Adipose tissue (tissue), 3 donors: ENCODE results near the gene CTTNBP2. TPM values are rescaled to one million over a fixed set of nuclear protein-coding genes. Genes with fewer than 3 reads are reported as not detected.

Source experiments
- H3K27ac ChIP-seq: one replicate; pipeline ENCODE4 v1.5.1; 2013; ENCODE audit warnings: low read depth, low read length
- WGBS, 3 donors: extraction: QIAGEN DNeasy Blood & Tissue Kit; methylation state at CpG; one replicate each; pipeline ENCODE4 v1.1.7; 2013; 5-methylcytosine and 5-hydroxymethylcytosine counted together
- polyA plus RNA-seq, 3 donors: library from polyadenylated mRNA; stranded (reverse); fragments of 200-250 nt; gene quantifications; one replicate each; pipeline ENCODE4 v1.2.3, GENCODE V29; 2013
- donor health status: healthy with polysubstance abuse.
- donor health status: Bipolar disorder and iron deficiency.
- donor health status: healthy.

Gene CTTNBP2
- polyA plus RNA-seq, 3 donors = 3.4 to 9.2 (median 3.4) TPM

DNA sequence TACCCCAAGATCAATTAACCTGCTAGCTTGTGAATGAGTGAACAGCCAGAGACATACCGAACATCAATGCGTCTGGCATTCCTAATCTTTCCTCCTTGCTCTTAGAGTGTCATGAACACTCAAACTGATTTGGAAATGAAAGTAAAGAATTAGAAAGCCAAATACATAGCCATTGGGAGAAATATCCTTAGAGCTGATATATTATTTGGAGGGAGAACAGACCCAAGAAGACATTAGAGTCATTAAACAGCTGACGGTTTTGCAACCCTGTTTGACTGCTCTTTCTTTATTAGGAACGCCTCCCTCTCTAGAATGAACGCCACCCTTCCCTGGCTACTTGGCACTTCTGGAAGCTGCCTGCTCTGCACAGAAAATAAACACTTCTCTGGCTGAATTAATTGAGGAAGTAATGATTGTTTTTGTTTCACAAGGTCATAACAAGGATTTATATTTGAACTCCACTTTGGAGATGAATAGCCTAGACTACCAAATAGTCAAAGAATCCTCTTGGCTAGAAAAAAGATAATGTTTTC lies 42.8 kb downstream of the CTTNBP2 start:
- H3K27ac ChIP-seq = no peak overlapping the region
- 30 to 59% (median 53%) methylated on average over 5 of the region's 5 CpGs for WGBS, 3 donors

DNA sequence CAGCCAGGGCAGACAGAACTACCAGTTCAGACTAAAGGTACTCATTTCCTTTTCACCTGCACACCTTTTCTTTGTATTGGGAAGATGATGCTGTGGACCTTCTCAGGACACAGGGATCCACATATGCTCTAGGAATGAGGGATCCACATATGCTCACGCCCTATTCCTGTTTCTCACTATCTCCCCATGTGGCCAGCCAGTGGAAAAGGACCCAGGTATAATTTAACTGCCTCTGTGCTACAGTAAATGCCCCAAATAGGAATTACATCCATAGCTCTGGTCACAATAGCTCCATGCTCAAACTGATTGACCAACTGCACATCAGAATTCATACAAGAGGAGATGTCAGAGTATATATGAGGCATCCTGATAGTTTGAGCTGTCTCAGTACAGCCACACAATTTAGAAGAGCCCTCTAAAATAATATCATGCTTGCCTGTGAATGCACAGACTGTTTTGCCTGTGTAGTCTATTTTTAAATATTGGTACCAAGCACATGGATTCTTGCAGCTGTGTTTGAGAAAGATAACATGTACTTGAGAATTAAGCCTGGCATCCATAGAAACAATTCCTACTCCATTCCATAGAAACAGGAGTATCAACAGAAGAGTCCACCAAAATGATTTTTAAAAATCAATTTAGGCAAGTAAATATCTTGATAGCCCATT lies 43.7 kb downstream of the CTTNBP2 start:
- H3K27ac ChIP-seq = no peak overlapping the region
- 82 to 91% (median 86%) methylated on average over 1 of the region's 1 CpG for WGBS, 3 donors

DNA sequence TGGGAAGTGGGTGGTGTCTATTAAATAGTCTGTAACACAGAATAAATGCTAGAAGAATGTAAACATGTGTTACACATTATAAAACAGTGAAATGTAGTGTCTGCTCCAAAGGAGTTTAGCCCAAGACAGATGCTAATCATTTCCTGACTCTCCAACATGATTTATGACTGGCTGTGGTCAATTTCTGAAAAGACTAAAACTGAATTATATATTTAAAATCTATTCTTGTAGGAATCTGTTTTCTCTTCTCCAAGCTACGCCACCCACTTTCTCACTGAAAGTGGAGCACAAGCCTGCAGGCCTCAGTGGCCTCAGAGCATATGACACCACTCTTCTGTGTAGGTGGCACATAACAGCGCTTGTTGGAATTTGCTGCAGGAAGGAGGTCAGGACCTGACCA lies 44.4 kb downstream of the CTTNBP2 start:
- WGBS, 3 donors = 85 to 97% (median 96%) methylated on average over 2 of the region's 2 CpGs
- no peak overlapping the region for H3K27ac ChIP-seq

DNA sequence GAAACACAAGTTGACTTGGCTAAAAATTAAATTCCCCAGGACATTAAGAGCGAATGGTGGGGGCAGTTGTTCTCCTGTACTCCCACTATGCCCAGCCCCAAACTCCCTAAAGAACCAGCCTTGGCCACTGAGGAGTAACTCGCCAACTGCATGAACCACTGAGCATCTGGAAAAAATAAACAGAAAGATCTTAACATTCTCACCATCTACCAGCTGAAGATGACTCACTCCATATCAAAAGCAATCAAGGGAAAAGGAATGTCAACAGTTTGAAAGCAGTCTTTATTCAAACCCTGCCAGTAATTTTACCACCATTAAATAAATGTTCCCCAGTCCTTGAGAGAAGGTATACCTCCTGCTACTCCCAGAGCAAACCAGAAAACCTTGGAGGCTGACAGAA lies 45.4 kb downstream of the CTTNBP2 start:
- H3K27ac ChIP-seq = no peak overlapping the region
- WGBS, 3 donors = 43 to 77% (median 47%) methylated on average over 2 of the region's 2 CpGs

DNA sequence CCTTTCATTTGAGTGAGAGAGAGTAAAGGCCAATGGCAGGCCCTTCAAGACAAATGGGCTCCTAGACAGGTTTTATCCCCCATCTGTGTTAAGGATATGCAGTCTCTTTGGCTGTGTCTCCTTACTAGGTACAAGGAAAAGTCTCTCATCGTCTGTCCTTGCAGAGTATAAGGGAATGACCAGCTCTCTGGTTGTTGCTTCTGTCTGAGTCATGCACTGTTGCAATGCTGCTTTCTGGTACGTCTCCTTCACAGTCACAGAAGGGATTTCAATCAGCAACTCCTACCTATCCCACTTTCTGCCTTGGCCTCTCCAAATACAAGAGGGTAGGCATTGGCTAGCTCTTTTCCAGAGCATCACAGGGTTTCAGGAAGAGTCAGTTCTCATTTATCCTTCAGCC lies 48.1 kb downstream of the CTTNBP2 start:
- 81 to 91% (median 84%) methylated on average over 2 of the region's 2 CpGs for WGBS, 3 donors
- H3K27ac ChIP-seq = no peak overlapping the region

DNA sequence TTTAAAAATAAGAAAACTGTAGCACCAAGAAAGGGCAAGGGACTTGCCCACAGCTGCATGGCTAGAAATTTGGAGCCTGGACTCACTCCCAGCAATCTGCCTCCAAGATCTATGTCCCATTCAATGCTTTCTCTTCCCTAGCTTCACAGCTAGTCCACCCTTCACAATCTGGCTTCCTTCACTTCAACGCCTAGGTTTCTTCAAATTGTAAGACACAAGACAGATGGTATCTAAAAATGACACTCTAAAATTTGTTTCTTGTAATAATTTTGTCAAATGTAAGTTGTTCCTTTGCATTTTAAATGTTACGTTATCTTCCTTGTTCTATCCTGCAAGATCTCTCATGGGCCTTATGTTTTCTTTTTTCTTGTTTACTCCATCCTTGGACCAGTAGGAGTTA lies 48.6 kb downstream of the CTTNBP2 start:
- H3K27ac ChIP-seq = no peak overlapping the region
- 93 to 97% (median 95%) methylated on average over 2 of the region's 2 CpGs for WGBS, 3 donors

DNA sequence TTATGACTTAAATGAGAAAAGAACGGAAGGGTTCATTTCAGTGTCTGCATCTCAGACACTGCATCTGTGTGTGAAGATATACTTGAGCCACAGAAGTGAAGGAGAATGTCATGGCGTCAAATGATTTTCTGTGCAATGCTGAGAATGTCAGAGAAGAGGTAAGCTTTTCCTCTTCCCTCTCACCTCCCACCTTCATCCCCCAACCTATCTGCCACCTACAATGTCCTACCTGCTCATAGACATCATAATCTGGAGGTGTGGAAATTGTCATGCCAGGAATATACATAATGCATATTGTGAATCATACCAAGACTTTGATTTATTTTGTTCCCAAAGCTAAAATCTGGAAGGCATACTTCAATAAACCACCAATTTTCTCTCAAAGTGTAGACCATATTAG lies 53.7 kb downstream of the CTTNBP2 start:
- H3K27ac ChIP-seq = no peak overlapping the region
- WGBS, 3 donors = 81 to 94% (median 90%) methylated on average over 2 of the region's 2 CpGs

DNA sequence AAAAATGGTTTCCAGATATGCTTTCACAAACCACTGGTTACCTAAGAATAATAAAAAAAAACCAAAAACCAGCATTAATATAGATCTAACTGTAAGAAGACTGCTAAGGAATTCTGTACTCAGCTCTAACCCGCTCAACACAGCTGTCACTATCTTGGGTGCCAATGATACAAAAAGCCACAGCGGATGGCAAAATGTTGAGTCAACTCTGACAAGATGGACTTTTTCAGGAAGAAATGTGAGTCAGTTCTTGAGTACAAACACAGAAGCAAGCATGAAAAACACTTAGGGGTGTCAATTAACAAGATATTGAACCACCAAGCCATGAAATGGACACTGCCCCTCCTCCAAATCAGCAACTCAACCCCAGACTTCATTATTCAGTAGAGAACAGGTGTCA lies 55.0 kb downstream of the CTTNBP2 start:
- 88 to 98% (median 97%) methylated on average over 2 of the region's 2 CpGs for WGBS, 3 donors
- H3K27ac ChIP-seq = no peak overlapping the region

DNA sequence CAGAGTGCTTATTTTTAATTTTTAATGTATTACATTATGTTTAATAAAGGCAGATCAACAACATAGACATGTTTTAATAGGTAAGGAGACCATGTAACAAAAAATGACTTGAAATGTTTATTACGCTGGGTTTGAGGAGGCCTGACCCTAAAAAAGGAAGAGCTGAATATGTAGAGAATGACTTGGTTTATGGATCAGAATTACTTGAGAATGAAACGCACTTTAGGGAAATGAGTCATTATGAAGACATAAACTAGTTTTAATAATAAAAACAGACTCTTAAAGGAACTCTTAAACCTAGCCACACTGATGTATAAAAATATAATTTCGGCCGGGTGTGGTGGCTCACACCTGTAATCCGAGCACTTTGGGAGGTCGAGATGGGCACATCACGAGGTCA lies 56.5 kb downstream of the CTTNBP2 start:
- H3K27ac ChIP-seq = no peak overlapping the region
- 64 to 84% (median 80%) methylated on average over 7 of the region's 7 CpGs for WGBS, 3 donors

DNA sequence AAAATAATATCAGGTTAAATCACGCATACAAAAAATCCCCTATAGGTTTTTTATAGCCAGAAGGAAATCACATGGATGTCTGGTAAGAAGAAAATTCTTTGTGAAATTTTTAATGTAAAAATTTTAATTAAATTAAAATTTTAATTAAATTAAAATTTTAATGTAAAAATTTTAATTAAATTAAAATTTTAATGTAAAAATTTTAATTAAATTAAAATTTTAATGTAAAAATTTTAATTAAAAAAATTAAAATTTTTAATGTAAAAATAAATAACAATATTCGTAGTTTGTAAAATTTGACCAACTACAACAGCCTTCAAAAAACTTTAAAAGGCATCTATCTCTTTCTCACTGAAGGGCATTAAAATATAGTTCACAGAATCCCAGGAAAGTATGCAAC lies 61.5 kb downstream of the CTTNBP2 start:
- H3K27ac ChIP-seq = no peak overlapping the region
- 95 to 98% (median 97%) methylated on average over 2 of the region's 2 CpGs for WGBS, 3 donors

DNA sequence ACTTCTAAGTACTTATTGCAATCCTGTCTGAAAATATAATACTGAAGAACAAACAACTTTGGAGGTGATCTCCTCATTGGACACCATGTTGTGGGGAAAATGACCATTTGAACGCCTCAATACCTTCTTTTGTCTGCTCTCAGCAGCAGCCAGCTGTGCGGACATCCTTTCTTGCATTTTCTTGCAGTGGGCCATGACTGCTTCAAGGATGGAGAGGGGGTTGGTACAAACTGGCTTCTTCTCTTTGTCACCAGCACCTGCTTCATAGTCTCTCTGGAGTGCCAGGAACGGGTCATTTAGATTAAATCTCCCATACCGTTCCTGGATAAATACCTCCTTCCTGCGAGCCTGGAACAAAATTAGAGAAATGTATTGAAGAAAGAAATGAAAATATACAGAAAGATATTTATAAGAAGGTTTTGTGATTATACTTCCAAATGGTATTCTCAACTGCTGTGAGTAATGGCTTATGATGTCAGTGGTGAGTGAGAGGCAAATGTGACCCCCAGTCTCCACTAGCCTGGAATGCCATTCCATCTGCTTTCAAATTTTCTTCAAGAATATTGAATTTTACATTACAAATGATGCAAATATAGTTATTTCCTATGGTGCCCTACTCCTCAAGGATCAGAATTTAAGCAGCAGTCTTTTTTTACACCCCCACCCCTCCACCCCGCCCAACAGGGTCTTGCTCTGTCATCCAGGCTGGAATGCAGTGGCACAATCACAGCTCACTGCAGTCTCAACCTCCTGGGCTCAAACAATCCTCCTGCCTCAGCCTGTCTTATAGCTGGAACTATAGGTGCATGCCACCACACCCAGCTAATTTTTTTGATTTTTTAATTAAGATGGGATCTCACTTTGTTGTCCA lies 62.4 kb downstream of the CTTNBP2 start:
- WGBS, 3 donors = 68 to 97% (median 90%) methylated on average over 6 of the region's 6 CpGs
- H3K27ac ChIP-seq = no peak overlapping the region

DNA sequence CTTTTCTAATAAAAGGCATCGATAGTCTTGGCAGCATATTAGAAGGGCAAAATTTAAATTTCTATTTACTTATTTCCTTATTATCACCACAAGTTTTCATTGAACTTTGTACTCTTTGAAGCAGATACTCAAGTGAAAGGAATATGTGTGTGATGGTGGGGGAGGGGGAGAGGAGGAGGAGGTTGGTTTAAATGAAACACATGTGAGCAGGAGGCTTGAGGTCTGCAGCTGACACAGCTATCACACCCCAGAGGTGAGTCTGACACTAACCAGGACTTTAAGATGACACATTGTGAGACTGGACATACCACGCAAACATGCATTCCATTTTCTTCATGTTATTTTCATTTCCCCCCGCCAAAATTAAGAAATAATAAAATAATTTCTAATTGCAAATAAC lies 63.3 kb downstream of the CTTNBP2 start:
- no peak overlapping the region for H3K27ac ChIP-seq
- WGBS, 3 donors = 52 to 87% (median 86%) methylated on average over 3 of the region's 3 CpGs

DNA sequence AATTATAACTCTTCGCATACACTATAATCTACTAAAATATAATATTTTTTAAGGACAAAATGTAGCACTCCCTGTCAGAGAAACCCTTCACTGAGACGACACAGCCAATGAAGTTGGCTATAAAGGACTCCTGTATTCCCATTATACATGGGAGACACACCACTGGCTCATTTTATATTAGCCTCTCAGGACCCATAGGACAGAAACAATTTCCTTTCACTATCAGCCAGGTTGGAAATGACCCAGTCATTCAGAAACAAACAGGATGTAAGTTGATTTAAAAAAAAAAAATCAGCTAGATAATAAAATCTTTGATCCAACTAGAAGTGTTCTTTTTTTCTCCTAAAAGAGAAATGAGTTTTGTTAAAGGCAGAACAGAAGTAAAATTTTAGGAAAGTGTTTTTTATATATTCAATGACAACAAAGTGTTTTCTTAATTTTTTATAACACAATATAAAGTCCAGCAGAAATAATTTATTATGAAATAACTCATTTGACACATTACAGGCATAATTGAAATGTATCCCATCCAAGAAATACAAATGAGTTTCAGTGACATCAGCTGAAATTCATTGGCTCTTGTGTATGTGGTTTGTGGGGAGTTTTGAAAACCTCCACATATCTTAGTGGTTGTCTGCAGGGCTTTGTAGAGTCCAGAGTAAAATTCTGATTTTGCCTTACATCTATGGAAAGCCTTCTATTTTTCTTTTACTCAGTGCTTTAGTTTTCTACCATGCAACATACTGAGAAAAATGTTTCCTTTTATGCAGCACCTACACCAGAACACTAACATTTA lies 64.1 kb downstream of the CTTNBP2 start:
- WGBS, 3 donors = 49 to 61% (median 51%) methylated on average over 2 of the region's 2 CpGs
- no peak overlapping the region for H3K27ac ChIP-seq

DNA sequence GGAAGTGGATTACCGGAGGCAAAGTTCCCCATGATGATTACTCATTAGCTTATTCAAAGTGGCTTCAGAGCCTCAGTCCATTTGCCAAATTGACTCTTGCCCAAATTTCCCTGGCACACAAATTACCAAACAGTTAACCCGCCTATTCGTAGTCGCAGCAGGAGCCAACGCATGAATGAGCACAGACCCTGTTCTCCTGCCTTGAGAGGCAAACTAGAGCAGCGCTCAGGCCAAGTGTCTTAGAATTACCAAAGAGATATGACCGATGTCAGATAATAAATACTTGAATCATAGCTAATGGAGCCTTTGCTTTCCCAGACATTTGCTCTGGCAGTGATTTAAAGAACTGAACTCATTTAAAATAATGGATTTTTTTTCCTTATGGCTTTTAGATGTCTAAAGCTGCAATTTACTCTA lies 64.9 kb downstream of the CTTNBP2 start:
- WGBS, 3 donors = 19 to 38% (median 33%) methylated on average over 7 of the region's 7 CpGs
- no peak overlapping the region for H3K27ac ChIP-seq

DNA sequence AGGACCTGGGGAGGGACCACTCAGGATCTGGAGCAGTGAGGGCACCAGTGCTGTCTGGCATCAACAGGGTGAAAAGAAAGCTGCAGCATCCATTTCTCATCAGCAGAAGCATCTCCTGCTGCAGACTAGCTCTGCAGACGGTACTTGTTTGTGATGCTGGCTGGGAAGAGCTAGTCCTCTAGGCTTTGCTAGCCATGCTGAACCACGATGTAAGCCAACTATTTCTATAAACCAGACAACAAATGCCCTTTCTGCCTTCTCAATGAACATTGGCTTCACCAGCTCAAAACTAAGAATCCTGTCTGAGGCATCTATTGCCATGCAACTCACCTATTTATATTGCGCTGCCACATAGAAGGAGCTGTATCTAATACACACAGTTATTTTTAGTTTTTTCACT lies 65.6 kb downstream of the CTTNBP2 start:
- WGBS, 3 donors = 83 to 93% (median 87%) methylated on average over 3 of the region's 3 CpGs
- no peak overlapping the region for H3K27ac ChIP-seq

DNA sequence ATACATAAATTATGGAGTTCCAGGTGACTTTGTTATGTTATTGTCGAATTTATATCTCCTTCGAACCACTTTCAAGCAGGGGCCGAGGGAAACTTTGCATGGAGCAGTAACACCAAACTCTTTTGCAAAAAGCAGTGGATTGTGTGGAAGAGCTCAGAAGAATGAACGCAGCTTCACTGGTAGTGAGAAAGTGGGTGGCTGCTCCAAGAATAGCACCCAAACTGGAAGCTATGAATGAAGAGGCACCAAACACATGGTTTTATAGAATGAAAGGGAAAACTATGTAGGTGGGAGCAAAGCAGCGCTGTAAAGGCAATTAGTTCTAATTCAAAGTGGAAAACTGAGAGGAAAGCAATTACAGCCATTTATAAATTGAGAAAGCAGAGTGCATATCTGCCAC lies 67.2 kb downstream of the CTTNBP2 start:
- 95 to 96% (median 96%) methylated on average over 5 of the region's 5 CpGs for WGBS, 3 donors
- no peak overlapping the region for H3K27ac ChIP-seq

DNA sequence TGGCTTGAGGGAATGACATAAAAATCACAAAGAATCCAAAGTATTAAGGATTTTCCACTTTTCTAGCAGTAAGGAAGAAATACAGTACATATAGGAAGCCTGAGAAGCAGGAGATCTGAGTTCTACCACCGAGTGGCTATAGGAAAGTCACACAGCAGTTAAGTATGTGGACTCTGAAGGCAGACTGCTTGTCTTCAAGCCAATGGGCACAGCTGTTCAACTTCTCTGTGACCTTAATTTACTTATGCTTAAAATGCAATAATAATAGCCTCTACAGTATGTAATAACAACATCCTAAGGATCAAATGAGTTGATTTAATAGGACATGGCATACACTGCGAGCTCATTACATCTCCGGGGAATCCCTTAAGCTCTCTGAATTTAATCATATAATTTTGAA lies 68.0 kb downstream of the CTTNBP2 start:
- 71 to 90% (median 88%) methylated on average over 3 of the region's 3 CpGs for WGBS, 3 donors
- no peak overlapping the region for H3K27ac ChIP-seq

DNA sequence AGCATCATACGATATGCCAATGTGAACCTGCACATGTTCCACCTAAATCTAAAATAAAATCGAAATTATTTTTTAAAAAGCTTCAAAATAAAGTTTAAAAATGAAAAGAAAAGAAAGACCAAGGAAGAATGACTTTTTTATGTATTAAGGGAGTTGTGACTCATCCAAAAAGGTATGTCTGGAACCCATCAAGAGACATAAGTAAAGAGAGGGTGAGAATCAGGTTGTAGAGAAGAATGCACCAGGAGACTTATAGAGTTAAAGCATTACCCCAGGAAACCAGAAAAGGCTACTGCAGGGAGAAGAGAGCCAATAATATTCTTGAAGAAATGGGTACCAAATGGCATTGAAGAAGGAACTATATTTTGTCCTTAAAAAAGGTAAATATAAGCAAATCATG lies 69.8 kb downstream of the CTTNBP2 start:
- no peak overlapping the region for H3K27ac ChIP-seq
- 88 to 90% (median 89%) methylated on average over 2 of the region's 2 CpGs for WGBS, 3 donors

DNA sequence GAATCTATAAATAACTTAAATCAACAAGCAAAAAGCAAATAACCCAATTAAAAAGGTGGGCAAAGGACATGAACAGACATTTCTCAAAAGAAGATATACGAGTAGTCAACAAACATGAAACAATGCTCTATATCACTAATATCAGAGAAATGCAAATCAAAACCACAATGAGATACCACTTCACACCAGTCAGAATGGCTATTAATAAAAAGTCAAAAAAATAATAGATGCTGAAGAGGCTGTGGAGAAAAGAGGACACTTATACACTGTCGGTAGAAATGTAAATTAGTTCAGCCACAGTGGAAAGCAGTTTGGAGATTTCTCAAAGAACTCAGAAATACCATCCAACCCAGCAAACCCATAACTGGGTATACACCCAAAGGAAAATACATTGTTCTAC lies 70.6 kb downstream of the CTTNBP2 start:
- no peak overlapping the region for H3K27ac ChIP-seq
- 90 to 98% (median 95%) methylated on average over 2 of the region's 2 CpGs for WGBS, 3 donors
